GM23338 (cell line): ENCODE results near the gene CFAP141. TPM values are rescaled to one million over a fixed set of nuclear protein-coding genes. Genes with fewer than 3 reads are reported as not detected.

ENCODE experiments used
- ATAC-seq: fragments of 200-7000 bp; cut with Tn5 transposase; 3 replicates; pipeline ENCODE4 v1.9.1; 2020
- DNase-seq: peaks from one replicate; pipeline ENCODE4 v3.0.0-alpha.2; 2015; ENCODE audit warnings: low spot score
- H2AFZ ChIP-seq: fragments of 200-600 bp; sonication (generic); 2 replicates; pipeline ENCODE4 v1.8.0; 2016; ENCODE audit warnings: antibody characterized with exemption, mild to moderate bottlenecking, moderate library complexity
- H3F3A ChIP-seq: fragments of 200-600 bp; sonication (generic); replicated peaks from 2 replicates; pipeline ENCODE4 v1.8.0; 2017; ENCODE audit warnings: antibody characterized with exemption, mixed run types, low read depth
- H3K27ac ChIP-seq: fragments of 200-600 bp; sonication (generic); 2 replicates; pipeline ENCODE4 v1.6.1; 2016; ENCODE audit warnings: low read depth
- H3K27me3 ChIP-seq: fragments of 200-600 bp; sonication (generic); 2 replicates; pipeline ENCODE4 v1.8.0; 2016; ENCODE audit warnings: mild to moderate bottlenecking, mixed run types, moderate library complexity; ENCODE audit not compliant: insufficient read depth
- H3K36me3 ChIP-seq: fragments of 200-600 bp; sonication (generic); 2 replicates; pipeline ENCODE4 v1.8.0; 2016; ENCODE audit warnings: mild to moderate bottlenecking; ENCODE audit not compliant: insufficient read depth
- H3K4me1 ChIP-seq: fragments of 200-600 bp; sonication (generic); 2 replicates; pipeline ENCODE4 v1.8.0; 2016; ENCODE audit warnings: mild to moderate bottlenecking, moderate library complexity; ENCODE audit not compliant: insufficient read depth
- H3K4me2 ChIP-seq: fragments of 200-600 bp; sonication (generic); 2 replicates; pipeline ENCODE4 v1.7.1; 2017; ENCODE audit warnings: mixed run types
- H3K4me3 ChIP-seq: fragments of 200-600 bp; sonication (generic); 2 replicates; pipeline ENCODE4 v1.6.1; 2016; ENCODE audit warnings: mixed run types
- H3K79me2 ChIP-seq: fragments of 200-600 bp; sonication (generic); replicated peaks from 2 replicates; pipeline ENCODE4 v1.8.0; 2017; ENCODE audit warnings: mild to moderate bottlenecking; ENCODE audit not compliant: insufficient read depth
- H3K9me2 ChIP-seq: fragments of 200-600 bp; sonication (generic); 2 replicates; pipeline ENCODE4 v1.8.0; 2017; ENCODE audit not compliant: insufficient read depth
- H4K20me1 ChIP-seq: fragments of 200-600 bp; sonication (generic); replicated peaks from 2 replicates; pipeline ENCODE4 v1.8.0; 2017; ENCODE audit warnings: mild to moderate bottlenecking; ENCODE audit not compliant: insufficient read depth
- H3K27ac Mint-ChIP-seq: 2 replicates; pipeline ENCODE4 v1.8.0; 2020; ENCODE audit warnings: inconsistent platforms, mild to moderate bottlenecking, moderate library complexity, mixed read lengths
- H3K27me3 Mint-ChIP-seq: 3 replicates; pipeline ENCODE4 v1.8.0; 2022; ENCODE audit warnings: low read depth, mild to moderate bottlenecking, moderate library complexity, mixed read lengths, inconsistent platforms; ENCODE audit not compliant: insufficient read depth, poor library complexity
- H3K36me3 Mint-ChIP-seq: 3 replicates; pipeline ENCODE4 v1.8.0; 2021; ENCODE audit warnings: low read depth, mild to moderate bottlenecking, inconsistent platforms, moderate library complexity, mixed read lengths
- H3K4me1 Mint-ChIP-seq: 3 replicates; pipeline ENCODE4 v1.8.0; 2020; ENCODE audit warnings: mild to moderate bottlenecking, inconsistent platforms, mixed read lengths
- H3K4me3 Mint-ChIP-seq: 3 replicates; pipeline ENCODE4 v1.8.0; 2021; ENCODE audit warnings: moderate library complexity, mild to moderate bottlenecking, inconsistent platforms, mixed read lengths
- H3K9me3 Mint-ChIP-seq: 3 replicates; pipeline ENCODE4 v1.8.0; 2020; ENCODE audit warnings: moderate library complexity, mild to moderate bottlenecking, inconsistent platforms, mixed read lengths
- CREB1 ChIP-seq: fragments of 250-450 bp; sonication (Bioruptor Pico); IDR thresholded peaks from 2 replicates; pipeline ENCODE4 v1.5.0; 2020; ENCODE audit warnings: low read depth, mild to moderate bottlenecking, moderate library complexity
- EZH2phosphoT487 ChIP-seq: fragments of 200-600 bp; sonication (generic); IDR thresholded peaks from one replicate; pipeline ENCODE4 v1.8.1; 2018; ENCODE audit warnings: antibody characterized with exemption; ENCODE audit not compliant: unreplicated experiment
- JUNB ChIP-seq: IDR thresholded peaks from one replicate; pipeline ENCODE4 v1.6.1; 2016; ENCODE audit warnings: antibody characterized with exemption; ENCODE audit not compliant: unreplicated experiment
- NANOG ChIP-seq: IDR thresholded peaks from 2 replicates; pipeline ENCODE4 v1.6.1; 2016; ENCODE audit warnings: antibody characterized with exemption, borderline replicate concordance
- POLR2AphosphoS5 ChIP-seq: IDR thresholded peaks from 2 replicates; pipeline ENCODE4 v1.6.1; 2016; ENCODE audit warnings: antibody characterized with exemption, low read depth
- STAT1 ChIP-seq: IDR thresholded peaks from one replicate; pipeline ENCODE4 v1.6.1; 2016; ENCODE audit warnings: antibody characterized with exemption; ENCODE audit not compliant: unreplicated experiment
- ZNF331 ChIP-seq: fragments of 250-450 bp; sonication (Bioruptor Pico); IDR thresholded peaks from 2 replicates; pipeline ENCODE4 v1.5.0; 2020; ENCODE audit warnings: low read depth, mild to moderate bottlenecking, moderate library complexity
- polyA plus RNA-seq: library from polyadenylated mRNA; unstranded; fragments of >200 nt; fragmentation: Nextera tagmentation; extraction: Ambion mirVana; gene quantifications from 2 replicates; pipeline ENCODE4 v1.2.1, GENCODE V29; 2016
- total RNA-seq: library from RNA; depleted of rRNA; stranded (reverse); fragments of >200 nt; shearing (Covaris generic); gene quantifications from 2 replicates; pipeline ENCODE4 v1.2.3, GENCODE V29; 2014
- TF ChIP-seq, protein P1 (sequence below), 2 experiments: fragments of 200-600 bp in 1 of 2; sonication (generic) in 1 of 2; conservative IDR thresholded peaks; 2 replicates each; pipeline versions ENCODE4 v1.5.1 to v1.6.1; 2016 to 2017; ENCODE audit warnings: antibody characterized with exemption in 2 of 2, low read depth in 2 of 2, mild to moderate bottlenecking in 2 of 2, moderate library complexity in 1 of 2
- TF ChIP-seq, protein P2 (sequence below): fragments of 250-450 bp; sonication (Bioruptor Pico); IDR thresholded peaks from 2 replicates; pipeline ENCODE4 v1.5.0; 2020; ENCODE audit warnings: mild to moderate bottlenecking, moderate library complexity
- TF ChIP-seq, protein P3 (sequence below): IDR thresholded peaks from one replicate; pipeline ENCODE4 v1.6.1; 2018; ENCODE audit warnings: antibody characterized with exemption; ENCODE audit not compliant: unreplicated experiment

The CFAP141 gene
- total and polyA plus RNA-seq, 2 experiments from 2014 or later = not detected

DNA sequence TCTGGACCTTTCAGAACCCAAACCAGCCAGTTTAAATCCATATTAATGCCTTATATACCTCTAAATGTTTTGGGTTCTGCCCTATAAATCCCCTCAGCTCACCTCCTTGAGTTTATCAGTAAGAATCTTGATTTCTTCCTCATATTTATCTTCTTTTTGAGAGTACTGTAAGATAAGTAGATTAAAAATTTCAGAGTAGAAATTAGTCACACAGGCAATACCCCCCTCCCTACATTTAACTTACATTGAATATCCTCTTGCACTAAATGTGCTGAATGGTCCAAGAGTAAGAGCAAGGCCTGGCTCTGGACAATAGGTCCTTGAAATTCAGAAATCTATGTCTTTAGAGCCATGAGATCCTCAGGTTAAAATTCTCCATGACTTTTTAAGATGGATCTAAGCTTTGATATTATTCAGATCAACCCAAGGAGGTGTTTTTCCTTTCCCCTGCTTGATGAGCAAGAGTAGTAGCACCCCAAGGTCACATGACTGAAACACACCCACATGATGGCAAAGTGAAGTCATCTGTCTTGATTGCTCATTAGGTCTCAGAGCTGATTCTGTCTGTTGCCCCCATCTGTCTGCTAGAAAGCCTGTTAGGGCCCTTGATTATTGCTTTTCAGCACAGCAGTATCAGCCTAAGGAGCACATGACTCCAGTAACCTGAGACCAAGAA is 35.4 kb downstream of the CFAP141 start:
- peaks cover 25% of the 10 kb centered on the region for H3F3A ChIP-seq
- H3K4me2 ChIP-seq = no peak overlapping the region
- no peak for DNase-seq
- peaks cover 71% of the 10 kb centered on the region for H3K36me3 ChIP-seq
- no peak overlapping the region for H3K4me3 ChIP-seq
- H3K9me3 Mint-ChIP-seq = no peaks in the 10 kb centered on the region
- no peaks in the 10 kb centered on the region for H3K4me1 ChIP-seq
- TF ChIP-seq, protein P1, sequence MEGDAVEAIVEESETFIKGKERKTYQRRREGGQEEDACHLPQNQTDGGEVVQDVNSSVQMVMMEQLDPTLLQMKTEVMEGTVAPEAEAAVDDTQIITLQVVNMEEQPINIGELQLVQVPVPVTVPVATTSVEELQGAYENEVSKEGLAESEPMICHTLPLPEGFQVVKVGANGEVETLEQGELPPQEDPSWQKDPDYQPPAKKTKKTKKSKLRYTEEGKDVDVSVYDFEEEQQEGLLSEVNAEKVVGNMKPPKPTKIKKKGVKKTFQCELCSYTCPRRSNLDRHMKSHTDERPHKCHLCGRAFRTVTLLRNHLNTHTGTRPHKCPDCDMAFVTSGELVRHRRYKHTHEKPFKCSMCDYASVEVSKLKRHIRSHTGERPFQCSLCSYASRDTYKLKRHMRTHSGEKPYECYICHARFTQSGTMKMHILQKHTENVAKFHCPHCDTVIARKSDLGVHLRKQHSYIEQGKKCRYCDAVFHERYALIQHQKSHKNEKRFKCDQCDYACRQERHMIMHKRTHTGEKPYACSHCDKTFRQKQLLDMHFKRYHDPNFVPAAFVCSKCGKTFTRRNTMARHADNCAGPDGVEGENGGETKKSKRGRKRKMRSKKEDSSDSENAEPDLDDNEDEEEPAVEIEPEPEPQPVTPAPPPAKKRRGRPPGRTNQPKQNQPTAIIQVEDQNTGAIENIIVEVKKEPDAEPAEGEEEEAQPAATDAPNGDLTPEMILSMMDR (conservative IDR thresholded peaks at IDR 0.05; ENCODE audit: low read depth in 2 of 2) = no peak
- TF ChIP-seq, protein P2, sequence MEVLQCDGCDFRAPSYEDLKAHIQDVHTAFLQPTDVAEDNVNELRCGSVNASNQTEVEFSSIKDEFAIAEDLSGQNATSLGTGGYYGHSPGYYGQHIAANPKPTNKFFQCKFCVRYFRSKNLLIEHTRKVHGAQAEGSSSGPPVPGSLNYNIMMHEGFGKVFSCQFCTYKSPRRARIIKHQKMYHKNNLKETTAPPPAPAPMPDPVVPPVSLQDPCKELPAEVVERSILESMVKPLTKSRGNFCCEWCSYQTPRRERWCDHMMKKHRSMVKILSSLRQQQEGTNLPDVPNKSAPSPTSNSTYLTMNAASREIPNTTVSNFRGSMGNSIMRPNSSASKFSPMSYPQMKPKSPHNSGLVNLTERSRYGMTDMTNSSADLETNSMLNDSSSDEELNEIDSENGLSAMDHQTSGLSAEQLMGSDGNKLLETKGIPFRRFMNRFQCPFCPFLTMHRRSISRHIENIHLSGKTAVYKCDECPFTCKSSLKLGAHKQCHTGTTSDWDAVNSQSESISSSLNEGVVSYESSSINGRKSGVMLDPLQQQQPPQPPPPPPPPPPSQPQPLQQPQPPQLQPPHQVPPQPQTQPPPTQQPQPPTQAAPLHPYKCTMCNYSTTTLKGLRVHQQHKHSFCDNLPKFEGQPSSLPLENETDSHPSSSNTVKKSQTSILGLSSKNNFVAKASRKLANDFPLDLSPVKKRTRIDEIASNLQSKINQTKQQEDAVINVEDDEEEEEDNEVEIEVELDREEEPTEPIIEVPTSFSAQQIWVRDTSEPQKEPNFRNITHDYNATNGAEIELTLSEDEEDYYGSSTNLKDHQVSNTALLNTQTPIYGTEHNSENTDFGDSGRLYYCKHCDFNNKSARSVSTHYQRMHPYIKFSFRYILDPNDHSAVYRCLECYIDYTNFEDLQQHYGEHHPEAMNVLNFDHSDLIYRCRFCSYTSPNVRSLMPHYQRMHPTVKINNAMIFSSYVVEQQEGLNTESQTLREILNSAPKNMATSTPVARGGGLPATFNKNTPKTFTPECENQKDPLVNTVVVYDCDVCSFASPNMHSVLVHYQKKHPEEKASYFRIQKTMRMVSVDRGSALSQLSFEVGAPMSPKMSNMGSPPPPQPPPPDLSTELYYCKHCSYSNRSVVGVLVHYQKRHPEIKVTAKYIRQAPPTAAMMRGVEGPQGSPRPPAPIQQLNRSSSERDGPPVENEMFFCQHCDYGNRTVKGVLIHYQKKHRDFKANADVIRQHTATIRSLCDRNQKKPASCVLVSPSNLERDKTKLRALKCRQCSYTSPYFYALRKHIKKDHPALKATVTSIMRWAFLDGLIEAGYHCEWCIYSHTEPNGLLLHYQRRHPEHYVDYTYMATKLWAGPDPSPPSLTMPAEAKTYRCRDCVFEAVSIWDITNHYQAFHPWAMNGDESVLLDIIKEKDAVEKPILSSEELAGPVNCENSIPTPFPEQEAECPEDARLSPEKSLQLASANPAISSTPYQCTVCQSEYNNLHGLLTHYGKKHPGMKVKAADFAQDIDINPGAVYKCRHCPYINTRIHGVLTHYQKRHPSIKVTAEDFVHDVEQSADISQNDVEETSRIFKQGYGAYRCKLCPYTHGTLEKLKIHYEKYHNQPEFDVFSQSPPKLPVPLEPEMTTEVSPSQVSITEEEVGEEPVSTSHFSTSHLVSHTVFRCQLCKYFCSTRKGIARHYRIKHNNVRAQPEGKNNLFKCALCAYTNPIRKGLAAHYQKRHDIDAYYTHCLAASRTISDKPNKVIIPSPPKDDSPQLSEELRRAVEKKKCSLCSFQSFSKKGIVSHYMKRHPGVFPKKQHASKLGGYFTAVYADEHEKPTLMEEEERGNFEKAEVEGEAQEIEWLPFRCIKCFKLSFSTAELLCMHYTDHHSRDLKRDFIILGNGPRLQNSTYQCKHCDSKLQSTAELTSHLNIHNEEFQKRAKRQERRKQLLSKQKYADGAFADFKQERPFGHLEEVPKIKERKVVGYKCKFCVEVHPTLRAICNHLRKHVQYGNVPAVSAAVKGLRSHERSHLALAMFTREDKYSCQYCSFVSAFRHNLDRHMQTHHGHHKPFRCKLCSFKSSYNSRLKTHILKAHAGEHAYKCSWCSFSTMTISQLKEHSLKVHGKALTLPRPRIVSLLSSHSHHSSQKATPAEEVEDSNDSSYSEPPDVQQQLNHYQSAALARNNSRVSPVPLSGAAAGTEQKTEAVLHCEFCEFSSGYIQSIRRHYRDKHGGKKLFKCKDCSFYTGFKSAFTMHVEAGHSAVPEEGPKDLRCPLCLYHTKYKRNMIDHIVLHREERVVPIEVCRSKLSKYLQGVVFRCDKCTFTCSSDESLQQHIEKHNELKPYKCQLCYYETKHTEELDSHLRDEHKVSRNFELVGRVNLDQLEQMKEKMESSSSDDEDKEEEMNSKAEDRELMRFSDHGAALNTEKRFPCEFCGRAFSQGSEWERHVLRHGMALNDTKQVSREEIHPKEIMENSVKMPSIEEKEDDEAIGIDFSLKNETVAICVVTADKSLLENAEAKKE (CRISPR knock-in tag) = no peak
- no peaks in the 10 kb centered on the region for H3K9me2 ChIP-seq
- no peak for ATAC-seq
- no peak overlapping the region for H3K27ac ChIP-seq
- no peaks in the 10 kb centered on the region for H3K4me1 Mint-ChIP-seq
- H3K36me3 Mint-ChIP-seq = peaks cover 87% of the 10 kb centered on the region
- no peak overlapping the region for H3K27ac Mint-ChIP-seq
- no peaks in the 10 kb centered on the region for H3K27me3 ChIP-seq
- no peak overlapping the region for H2AFZ ChIP-seq
- peaks cover 90% of the 10 kb centered on the region for H3K79me2 ChIP-seq
- H3K4me3 Mint-ChIP-seq = no peak overlapping the region
- H4K20me1 ChIP-seq = peaks cover 66% of the 10 kb centered on the region
- H3K27me3 Mint-ChIP-seq = no peaks in the 10 kb centered on the region

DNA sequence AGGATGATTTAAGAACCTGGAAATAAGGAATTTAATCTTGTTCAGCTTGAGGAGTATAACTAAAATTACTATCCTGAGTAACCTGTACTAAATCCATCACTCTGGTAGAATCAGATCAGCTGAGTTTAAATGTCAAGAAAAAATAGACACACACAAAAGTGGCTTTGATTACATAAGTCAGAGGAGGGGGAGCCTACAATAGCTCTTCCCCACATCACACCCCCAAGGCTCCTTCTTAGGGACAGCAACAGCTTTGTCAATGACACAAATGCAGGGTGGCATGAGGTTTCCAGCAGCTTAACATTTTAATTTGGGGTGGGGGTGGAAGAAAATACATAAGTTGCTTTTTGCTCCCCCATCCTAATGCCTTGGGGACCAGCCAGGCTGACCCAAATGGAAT is 38.7 kb downstream of the CFAP141 start:
- Mint-ChIP-seq H3K27ac (no peak overlapping the region), H3K9me3 (no peaks in the 10 kb centered on the region), H3K4me3 (no peak overlapping the region), H3K27me3 (peaks cover 2% of the 10 kb centered on the region), H3K4me1 (no peaks in the 10 kb centered on the region; the same call in 2 of the 3 replicates), H3K36me3 (peaks cover 91% of the 10 kb centered on the region)
- Histone ChIP-seq H3K27me3 (no peaks in the 10 kb centered on the region), H3K9me2 (no peaks in the 10 kb centered on the region), H3K4me3 (no peak overlapping the region), H3K27ac (peak overlapping the region; percentile 74; the same call in 1 of the 2 replicates), H4K20me1 (peaks cover 75% of the 10 kb centered on the region), H3K79me2 (peaks cover 84% of the 10 kb centered on the region), H2AFZ (no peak overlapping the region), H3K36me3 (peaks cover 87% of the 10 kb centered on the region), H3K4me2 (no peak overlapping the region), H3F3A (peaks cover 30% of the 10 kb centered on the region), H3K4me1 (no peaks in the 10 kb centered on the region)
- DNase-seq (no peak), ATAC-seq (no peak)
- no peak for TF ChIP-seq ZNF331
- TF ChIP-seq, protein P3, sequence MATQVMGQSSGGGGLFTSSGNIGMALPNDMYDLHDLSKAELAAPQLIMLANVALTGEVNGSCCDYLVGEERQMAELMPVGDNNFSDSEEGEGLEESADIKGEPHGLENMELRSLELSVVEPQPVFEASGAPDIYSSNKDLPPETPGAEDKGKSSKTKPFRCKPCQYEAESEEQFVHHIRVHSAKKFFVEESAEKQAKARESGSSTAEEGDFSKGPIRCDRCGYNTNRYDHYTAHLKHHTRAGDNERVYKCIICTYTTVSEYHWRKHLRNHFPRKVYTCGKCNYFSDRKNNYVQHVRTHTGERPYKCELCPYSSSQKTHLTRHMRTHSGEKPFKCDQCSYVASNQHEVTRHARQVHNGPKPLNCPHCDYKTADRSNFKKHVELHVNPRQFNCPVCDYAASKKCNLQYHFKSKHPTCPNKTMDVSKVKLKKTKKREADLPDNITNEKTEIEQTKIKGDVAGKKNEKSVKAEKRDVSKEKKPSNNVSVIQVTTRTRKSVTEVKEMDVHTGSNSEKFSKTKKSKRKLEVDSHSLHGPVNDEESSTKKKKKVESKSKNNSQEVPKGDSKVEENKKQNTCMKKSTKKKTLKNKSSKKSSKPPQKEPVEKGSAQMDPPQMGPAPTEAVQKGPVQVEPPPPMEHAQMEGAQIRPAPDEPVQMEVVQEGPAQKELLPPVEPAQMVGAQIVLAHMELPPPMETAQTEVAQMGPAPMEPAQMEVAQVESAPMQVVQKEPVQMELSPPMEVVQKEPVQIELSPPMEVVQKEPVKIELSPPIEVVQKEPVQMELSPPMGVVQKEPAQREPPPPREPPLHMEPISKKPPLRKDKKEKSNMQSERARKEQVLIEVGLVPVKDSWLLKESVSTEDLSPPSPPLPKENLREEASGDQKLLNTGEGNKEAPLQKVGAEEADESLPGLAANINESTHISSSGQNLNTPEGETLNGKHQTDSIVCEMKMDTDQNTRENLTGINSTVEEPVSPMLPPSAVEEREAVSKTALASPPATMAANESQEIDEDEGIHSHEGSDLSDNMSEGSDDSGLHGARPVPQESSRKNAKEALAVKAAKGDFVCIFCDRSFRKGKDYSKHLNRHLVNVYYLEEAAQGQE = no peak
- no peak for TF ChIP-seq STAT1
- TF ChIP-seq CREB1 (CRISPR knock-in tag) = no peak
- no peak for TF ChIP-seq NANOG
- no peak for TF ChIP-seq JUNB
- no peak for TF ChIP-seq EZH2phosphoT487
- no peak for TF ChIP-seq POLR2AphosphoS5
